H4 (cell line): ENCODE data around the gene CYB5RL. TPM values are rescaled to one million over a fixed set of nuclear protein-coding genes. Genes with fewer than 3 reads are reported as not detected.
"Not testable (repeated sequence)": the region's sequence is repeated elsewhere in the genome, so short reads cannot be mapped to it uniquely, and the experiment has no call there.

Experiments
- DNase-seq: peaks from one replicate; pipeline ENCODE4 v3.0.0-alpha.2; 2015; ENCODE audit warnings: low spot score
- total RNA-seq: library from RNA; depleted of rRNA; stranded (reverse); fragments of >200 nt; shearing (Covaris generic); gene quantifications from 2 replicates; pipeline ENCODE4 v1.2.3, GENCODE V29; 2014

CYB5RL gene
- total RNA-seq, 1 experiment from 2014 or later = 6.7 TPM

DNA sequence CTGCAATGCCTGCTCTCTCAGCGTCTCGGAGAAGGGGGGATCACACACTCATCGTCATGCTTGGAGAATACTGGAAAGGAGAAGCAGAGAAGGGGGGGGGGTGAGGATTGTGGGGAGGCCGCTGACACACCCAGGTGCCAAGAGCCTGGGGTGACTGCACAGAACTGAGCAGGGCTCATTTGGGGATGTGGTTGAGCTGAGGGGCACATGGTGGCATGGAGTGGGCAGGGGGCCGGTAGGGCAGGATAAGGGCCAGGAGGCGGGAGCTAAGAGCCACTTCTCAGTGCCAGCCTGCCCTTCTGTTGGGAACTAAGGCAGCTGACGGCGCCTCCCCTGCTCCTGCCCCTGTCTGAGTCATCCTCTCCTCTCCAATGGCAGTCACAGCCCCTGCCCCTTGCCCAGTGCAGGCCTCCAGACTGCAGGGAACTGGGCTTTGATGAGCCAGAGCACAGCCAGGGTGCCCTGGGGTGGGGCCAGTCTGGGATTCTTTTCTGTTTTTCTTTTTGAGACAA is 27.3 kb upstream of the CYB5RL start:
- peak; percentile 89 for DNase-seq

DNA sequence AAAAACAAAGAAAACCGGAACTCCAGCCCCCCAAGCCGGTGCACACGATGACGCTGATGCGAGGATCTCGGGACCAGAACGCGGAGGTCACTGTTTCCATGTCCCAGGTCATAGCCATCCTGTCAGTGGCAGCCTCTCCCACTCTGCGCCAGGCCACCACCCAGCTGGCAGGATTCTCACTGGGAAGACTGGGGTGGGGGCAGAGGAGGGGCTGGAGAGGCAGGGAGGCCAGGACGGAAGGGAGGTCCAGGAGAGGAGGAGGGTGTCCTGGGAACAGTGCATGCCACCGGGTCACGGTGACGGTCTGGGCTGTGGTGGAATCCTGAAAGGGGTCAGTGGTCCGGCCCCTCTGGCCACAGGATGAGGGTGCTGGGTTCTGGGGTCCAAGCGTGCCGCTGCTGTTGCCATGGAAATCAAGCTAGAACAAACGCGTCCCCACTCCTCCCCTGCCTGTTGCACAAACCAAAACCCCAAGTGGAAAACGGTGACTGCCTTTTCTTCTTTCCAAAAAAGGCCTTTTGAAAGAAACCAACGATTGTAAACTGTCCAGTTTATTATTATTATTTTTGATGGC is 26.2 kb upstream of the CYB5RL start:
- no peak for DNase-seq

DNA sequence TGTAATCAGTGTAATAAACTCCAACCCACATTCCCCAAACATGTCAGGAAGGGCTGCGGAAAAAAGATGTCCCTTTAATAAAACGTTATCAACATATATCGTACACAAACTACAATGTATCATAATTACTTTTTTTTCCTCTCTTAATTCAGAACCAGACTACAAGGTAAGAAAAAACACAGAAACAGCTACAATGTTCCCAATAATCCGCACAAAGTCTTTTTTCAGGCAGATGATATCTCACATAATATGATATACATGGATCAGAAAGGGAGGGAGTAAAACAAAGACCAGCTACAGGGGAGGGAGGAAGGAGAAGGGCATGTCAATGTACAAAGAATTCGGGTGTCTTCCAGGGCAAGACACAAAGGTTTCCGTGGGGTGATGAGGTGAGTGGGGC is 25.5 kb upstream of the CYB5RL start:
- no peak for DNase-seq

- DNase-seq = no peak
Observed at GRCh38 chr1:54224233-54224632, 24.4 kb upstream of the CYB5RL start.

GRCh38 chr1:54223441-54224202 is 23.8 kb upstream of the CYB5RL start:
- no peak for DNase-seq

DNA sequence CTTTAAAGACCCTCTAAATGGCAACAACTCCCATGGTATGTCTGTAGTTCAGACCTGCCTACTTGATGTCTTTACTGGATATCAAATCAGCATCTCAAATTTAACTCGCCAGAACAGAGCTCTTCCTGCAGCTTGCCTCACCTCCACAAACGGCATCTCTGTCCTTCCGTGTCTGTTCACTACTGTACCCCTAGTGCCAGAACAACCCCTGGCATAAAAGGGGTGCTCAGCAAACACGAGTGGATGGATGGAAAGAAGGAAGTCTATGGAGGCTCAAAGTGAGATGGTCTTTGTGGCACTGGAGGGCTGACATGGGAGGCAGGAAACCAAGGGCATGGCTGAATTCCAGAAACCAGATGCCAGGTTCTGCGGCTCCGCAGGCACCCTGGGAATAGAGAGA is 22.9 kb upstream of the CYB5RL start:
- no peak for DNase-seq

DNA sequence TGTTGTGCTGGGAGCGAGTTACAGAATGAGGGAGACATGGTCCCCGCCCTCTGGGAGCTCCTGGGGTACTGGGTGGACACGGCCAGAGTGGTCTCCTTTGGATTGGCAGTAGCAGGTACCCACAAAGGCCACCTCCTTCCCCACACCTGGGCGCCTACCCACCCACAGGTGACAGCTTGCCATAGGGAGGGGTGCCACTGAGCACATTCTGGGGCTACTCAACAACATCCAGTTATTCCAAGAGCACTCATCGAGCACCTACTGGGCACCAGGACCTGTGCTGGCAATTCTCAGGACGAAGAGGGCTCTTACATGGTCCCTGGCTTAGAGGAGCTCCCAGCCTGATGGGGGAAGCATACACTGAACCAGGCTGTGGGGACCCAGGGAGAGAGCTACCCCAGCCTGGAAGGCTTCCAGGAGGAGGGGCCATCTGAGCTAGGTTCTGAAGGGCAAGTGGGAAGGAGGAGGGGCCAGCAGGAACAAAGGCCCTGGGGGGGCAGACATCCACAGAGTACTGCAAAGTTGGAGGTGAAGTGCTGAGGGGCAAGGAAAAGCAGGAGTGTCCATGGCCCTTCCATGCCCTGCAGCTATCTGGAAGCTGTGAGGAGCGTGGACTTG is 22.1 kb upstream of the CYB5RL start:
- DNase-seq = no peak

DNA sequence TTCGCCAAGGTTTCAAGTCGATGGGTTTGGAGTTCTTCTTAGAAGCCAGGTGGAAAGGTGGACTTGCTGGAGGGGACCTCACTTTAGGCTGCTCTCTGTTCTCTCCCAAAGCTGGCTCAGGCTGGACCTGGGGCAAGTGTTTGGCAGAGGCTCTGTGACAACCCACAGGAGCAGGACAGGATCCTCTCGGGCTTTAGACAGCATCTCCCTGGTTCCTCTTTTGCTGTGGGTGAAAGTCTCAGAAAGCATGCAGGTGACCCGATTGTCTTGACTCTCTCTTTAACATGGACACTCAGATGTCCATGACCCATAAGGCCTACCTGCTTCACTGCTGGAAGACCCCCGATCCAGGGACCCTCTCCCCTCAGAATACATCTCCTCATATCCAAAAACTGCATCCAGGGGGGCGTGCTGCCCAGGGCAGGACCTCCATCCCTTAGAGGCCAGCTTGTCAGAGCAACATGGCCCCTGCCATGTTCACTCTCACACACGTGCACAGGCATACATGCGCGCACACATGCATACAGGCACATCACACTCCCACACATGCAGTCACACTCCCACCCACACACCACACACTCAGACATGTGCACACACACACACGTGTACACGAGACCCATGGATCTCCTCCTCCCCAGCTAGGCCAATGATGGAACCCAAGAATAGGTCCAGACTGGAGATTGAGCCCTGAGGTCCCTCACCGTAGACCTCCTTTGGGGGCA is 21.4 kb upstream of the CYB5RL start:
- DNase-seq = no peak

DNA sequence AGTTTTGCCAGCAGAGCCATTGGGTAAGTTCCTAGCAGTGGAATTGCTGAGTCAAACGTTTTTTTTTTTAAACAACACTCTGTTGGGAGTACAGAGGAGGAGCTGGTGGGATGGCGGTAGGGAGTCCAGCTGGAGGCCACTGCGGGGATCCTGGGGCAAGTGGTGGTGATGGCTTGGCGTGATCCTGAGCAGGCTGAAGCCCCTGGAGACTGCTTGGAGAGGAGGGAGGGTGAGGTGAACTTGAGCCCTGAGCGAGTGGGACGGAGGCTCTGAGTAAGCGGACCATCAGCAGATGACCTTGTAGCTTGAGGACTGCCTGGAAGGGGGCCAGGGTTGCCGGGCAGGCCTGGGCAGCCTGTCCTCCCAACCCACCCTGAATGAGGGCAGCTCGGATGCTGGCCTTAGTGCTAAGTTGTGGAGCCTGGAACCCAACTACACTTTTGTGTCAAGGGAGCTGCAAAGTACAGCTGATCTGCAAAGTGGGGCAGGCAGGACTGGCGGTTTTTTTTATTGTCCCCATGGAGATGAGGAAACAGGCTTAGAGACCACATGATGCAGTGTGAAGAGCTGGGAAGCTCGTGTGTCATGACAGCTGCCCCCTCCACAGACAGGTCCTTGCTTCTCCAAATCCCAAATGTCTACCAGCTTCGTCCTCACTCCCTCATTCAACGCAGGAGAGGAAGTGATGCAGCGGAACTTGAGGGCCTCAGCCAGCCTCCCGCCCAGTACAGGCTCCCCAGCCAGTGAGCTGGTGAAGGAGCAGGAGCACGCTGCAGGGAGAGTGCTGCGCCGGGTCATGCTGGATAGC is 20.4 kb upstream of the CYB5RL start:
- no peak for DNase-seq

DNA sequence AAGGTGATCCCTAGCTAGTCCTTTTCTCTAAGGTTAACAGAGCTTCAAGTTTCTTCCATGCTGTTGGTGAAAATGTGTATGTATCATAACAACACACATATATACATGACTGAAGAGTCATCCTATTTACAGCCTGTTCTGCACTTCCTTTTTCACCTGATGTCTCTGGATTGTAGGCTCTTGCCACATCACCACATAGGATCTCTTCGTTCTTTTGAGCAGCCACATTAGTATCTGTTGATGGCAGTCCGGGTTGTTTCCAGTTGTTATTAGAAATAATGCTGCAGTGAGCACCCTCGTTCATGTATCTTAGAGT is 19.8 kb upstream of the CYB5RL start:
- no peak for DNase-seq

DNA sequence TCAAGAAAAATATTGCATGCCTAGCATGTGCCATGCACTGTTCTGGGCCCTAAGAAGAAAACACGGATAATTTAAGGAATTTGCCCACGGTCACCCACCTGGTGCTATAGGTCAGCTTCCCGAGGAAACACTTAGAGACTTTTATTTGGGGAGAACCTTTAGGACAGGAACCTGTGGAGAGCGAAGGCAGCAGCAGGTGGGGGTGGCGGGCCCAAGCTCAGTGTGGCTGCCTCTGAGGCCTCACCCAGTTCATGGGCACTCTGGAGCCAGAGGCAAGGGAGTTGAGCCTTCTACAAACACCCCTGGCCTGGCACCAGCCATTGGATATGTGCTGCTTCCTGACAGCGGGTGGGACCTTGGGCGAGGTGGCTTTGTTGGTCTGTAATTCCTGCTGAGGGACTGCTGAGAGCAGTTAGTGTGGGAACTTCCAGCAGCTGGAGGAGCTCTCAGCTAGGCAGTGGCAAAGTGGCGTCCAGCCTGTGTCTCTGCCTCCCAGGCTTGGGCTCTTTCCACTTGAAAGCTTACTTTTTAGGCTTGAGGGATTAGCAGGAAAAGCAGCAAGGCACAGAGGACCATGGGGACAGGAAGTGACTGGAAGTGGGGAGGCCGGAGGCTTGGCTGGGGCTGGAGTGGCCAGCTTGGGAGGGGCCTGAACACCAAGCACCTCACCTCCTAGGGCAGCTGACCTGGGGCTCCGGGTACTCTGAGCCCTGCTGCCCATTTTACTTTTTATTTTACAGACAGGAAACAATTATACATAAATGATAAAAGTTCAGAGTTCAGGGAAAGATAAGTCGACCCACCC is 19.3 kb upstream of the CYB5RL start:
- DNase-seq = no peak

GRCh38 chr1:54215523-54215922 is 15.7 kb upstream of the CYB5RL start:
- no peak for DNase-seq

- DNase-seq = no peak
Observed at GRCh38 chr1:54212872-54213271, 13.0 kb upstream of the CYB5RL start.

DNA sequence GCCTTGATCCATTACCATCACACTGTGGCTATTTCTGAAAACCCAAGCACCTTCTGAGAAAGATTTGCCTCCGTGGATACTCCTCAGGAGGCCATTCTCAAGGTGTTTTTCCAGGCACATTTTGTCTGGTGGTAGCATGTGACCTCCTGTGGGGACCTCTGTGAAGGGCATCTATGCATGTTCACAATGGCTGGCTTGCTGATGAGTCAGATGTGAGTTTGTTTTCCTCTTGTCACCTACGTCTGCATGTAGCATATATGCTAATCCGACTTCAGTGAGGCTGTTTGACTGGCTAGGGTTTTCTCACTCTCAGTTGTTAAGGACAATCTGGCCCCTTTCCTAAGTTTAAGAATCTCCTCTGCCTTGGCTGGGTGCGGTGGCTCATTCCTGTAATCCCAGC is 8.1 kb upstream of the CYB5RL start:
- DNase-seq = not testable (repeated sequence)

GRCh38 chr1:54207287-54207686 is 7.5 kb upstream of the CYB5RL start:
- no peak for DNase-seq

DNA sequence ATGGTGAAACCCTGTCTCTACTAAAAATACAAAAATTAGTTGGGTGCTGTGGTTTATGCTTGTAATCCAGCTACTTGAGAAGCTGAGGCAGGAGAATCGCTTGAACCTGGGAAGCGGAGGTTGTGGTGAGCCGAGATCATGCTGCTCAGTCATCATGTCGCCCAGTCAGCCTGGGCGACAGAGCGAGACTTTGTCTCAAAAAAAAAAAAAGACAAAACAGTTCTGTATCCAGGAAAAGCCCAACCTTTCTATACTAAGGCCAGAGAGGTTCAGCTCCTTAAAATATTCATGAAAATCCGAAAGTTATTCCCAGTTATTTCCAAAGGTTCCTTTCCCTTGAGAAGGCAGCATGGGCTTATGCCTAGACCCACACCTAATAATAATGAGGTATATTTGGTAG is 4.4 kb upstream of the CYB5RL start:
- DNase-seq = no peak

GRCh38 chr1:54200519-54200997 is 728 bp upstream of the CYB5RL start:
- DNase-seq = no peak

DNA sequence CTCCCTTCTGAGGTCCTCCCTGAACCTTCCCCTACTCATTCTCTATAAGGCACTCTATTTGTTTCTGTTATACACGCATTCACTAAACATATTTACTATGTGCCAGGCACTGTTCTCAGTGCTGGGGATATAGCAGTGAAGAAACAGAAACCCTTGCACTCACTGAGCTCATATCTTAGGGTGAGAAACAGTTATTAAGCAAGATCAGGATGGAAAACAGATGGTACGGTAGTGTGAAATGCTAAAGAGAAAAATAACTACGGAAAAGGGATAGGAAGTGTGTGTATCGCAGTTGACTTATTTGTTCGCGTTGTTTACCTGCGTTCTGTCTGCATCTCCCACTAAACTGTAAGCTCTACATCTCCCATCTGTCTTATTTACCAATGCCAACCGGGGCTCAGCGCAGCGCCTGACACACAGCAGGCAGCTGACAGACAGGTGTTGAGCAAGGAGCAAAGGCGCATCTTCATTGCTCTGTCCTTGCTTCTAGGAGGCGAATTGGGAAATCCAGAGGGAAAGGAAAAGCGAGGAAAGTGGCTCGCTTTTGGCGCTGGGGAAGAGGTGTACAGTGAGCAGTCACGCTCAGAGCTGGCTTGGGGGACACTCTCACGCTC is 572 bp downstream of the CYB5RL start:
- no peak for DNase-seq

DNA sequence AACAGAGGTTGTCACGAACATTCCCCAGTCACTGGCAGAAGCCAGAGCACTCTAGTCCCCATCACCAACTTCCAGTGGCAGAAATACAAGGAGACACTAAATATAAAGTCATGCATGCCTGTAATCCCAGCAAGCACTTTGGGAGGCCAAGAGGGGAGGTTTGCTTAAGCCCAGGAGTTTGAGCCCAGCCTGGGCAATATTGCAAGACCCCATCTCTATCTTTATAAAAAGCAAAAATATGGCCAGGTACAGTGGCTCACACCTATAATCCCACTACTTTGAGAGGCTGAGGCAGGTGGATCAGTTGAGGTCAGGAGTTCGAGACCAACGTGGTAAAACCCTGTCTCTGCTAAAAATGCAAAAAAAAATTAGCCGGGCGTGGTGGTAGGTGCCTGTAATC is 6.4 kb downstream of the CYB5RL start:
- no peak for DNase-seq

DNA sequence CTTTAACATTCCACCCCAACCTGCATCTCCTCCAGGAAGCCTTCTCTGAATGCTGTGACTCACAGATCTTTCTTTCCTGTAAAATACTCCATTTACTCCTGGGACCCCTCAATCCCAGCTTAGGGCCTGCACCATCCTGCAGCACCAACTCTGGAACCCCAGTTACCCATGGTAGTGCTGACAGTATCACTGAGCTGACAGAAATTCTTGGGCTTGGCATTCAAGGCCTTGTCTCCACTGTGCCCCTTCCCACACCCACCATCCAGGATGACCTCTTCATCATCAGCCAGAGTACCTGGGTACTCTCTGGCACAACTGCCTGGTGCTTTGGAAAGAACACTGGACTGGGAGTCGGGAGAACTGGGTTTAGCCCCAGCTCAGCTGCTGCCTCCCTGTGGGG is 8.3 kb downstream of the CYB5RL start:
- DNase-seq = no peak
